B cell (primary cell): ENCODE measurements around the gene OFD1.

Source experiments
- CTCF ChIP-seq: fragments of 200-600 bp; IDR thresholded peaks from one replicate; pipeline ENCODE4 v1.8.0; 2022; ENCODE audit warnings: antibody characterized with exemption, mild to moderate bottlenecking
- EZH2 ChIP-seq: IDR thresholded peaks from 2 replicates; pipeline ENCODE4 v1.6.1; 2012; ENCODE audit warnings: borderline replicate concordance, low read depth, mild to moderate bottlenecking, moderate library complexity, low read length; ENCODE audit not compliant: insufficient read depth, poor library complexity, severe bottlenecking

GRCh38 chrX:13790206-13791131 lies 55.9 kb downstream of the OFD1 start:
- TF ChIP-seq CTCF: no peak
- no peak for TF ChIP-seq EZH2
